Astrocyte of the hippocampus (primary cell): ENCODE data around the gene GNG8.

Experiments
- DNase-seq: peaks from one replicate; pipeline ENCODE4 v3.0.0; 2011; ENCODE audit warnings: low read depth, low spot score

Gene GNG8

GRCh38 chr19:46602392-46603194, 33.4 kb downstream of the GNG8 start:
- DNase-seq, result no peak

GRCh38 chr19:46601318-46602224, 34.4 kb downstream of the GNG8 start, which contains the start of gene CALM3:
Gene CALM3, plus strand, starts transcription at chr19:46601330. Its CDS starts 105 bp downstream, at chr19:46601435.
- DNase-seq, result no peak

- DNase-seq, result peak; percentile 99
Measured at GRCh38 chr19:46600384-46601317, 35.4 kb downstream of the GNG8 start.

- no peak for DNase-seq
Measured at GRCh38 chr19:46599716-46600373, 36.2 kb downstream of the GNG8 start.

GRCh38 chr19:46598372-46598917, 37.6 kb downstream of the GNG8 start:
- DNase-seq, result no peak

GRCh38 chr19:46596008-46596407, 40.0 kb downstream of the GNG8 start:
- DNase-seq, result no peak

GRCh38 chr19:46591870-46592269, 44.1 kb downstream of the GNG8 start:
- DNase-seq, result no peak

- no peak for DNase-seq
Measured at GRCh38 chr19:46591254-46591653, 44.7 kb downstream of the GNG8 start.

GRCh38 chr19:46587861-46588260, 48.1 kb downstream of the GNG8 start:
- DNase-seq, result no peak

GRCh38 chr19:46586294-46586693, 49.7 kb downstream of the GNG8 start:
- DNase-seq, result no peak

GRCh38 chr19:46585539-46585938, 50.5 kb downstream of the GNG8 start:
- DNase-seq, result no peak
